Endothelial cell of umbilical vein (primary cell): ENCODE data around the gene IP6K1. TPM values are rescaled to one million over a fixed set of nuclear protein-coding genes. Genes with fewer than 3 reads are reported as not detected.
"Not testable (repeated sequence)": the region's sequence is repeated elsewhere in the genome, so short reads cannot be mapped to it uniquely, and the experiment has no call there.

Source experiments
- BruUV-seq: library from RNA; stranded (reverse); fragments of 400-500 nt; replicated peaks from 2 replicates; lab custom pipeline; 2021; lab: Mats Ljungman, UMichigan
- CTCF ChIA-PET: fragments of 300-600, 350-600 bp; sonication (Branson Sonifier 250); formaldehyde crosslinking; loops from one replicate; lab custom pipeline; 2021; ENCODE audit warnings: antibody characterized with exemption, inconsistent platforms; lab: Charles Lee
- POLR2A ChIA-PET: fragments of 300-600, 350-600 bp; sonication (Branson Sonifier 250); formaldehyde crosslinking; loops from one replicate; lab custom pipeline; 2021; ENCODE audit warnings: antibody characterized with exemption, inconsistent platforms; lab: Charles Lee
- DNase-seq: peaks from one replicate; pipeline ENCODE4 v3.0.0-alpha.2; 2011; ENCODE audit warnings: low read depth, low spot score
- FAIRE-seq: peaks from 2 replicates; lab custom pipeline; 2011; peaks lifted over from hg19 to GRCh38; lab: Jason Lieb, UNC
- H2AFZ ChIP-seq: 2 replicates; pipeline ENCODE4 v1.6.0; 2012; ENCODE audit warnings: low read depth, low read length, control low read depth, inconsistent platforms
- H3K27ac ChIP-seq: 2 replicates; pipeline ENCODE4 v1.5.1; 2011; ENCODE audit warnings: low read depth, mild to moderate bottlenecking, control low read depth, low read length, moderate library complexity; ENCODE audit not compliant: insufficient read depth
- H3K27me3 ChIP-seq, 2 experiments: 2 replicates each; pipeline versions ENCODE4 v1.6.0 to v1.6.1; 2011; ENCODE audit warnings: low read length in 2 of 2, mixed read lengths in 1 of 2; ENCODE audit not compliant: control insufficient read depth in 2 of 2, insufficient read depth in 2 of 2
- H3K36me3 ChIP-seq, 2 experiments: 2 replicates in 1 of 2; 3 replicates in 1 of 2; pipeline ENCODE4 v1.5.1; 2011; ENCODE audit warnings: low read length in 2 of 2, mild to moderate bottlenecking in 1 of 2, moderate library complexity in 1 of 2; ENCODE audit not compliant: control insufficient read depth in 2 of 2, insufficient read depth in 2 of 2; ENCODE audit errors: extremely low read depth in 1 of 2
- H3K4me1 ChIP-seq: 3 replicates; pipeline ENCODE4 v1.5.1; 2011; ENCODE audit warnings: mild to moderate bottlenecking, low read length; ENCODE audit not compliant: control insufficient read depth, insufficient read depth; ENCODE audit errors: extremely low read depth
- H3K4me2 ChIP-seq: 2 replicates; pipeline ENCODE4 v1.6.1; 2011; ENCODE audit warnings: low read length, control low read depth, mixed read lengths; ENCODE audit not compliant: insufficient read depth
- H3K4me3 ChIP-seq, 3 experiments: fragments of 200-600 bp in 1 of 3; sonication (generic), shearing (Covaris generic) in 1 of 3; replicated peaks in 1 of 3; 2 replicates each; pipeline ENCODE4 v1.5.1; 2011 to 2016; ENCODE audit warnings: control low read depth in 3 of 3, low read length in 3 of 3, mild to moderate bottlenecking in 2 of 3, inconsistent platforms in 1 of 3, low read depth in 1 of 3, moderate library complexity in 1 of 3; ENCODE audit not compliant: insufficient read depth in 1 of 3
- H3K79me2 ChIP-seq: 2 replicates; pipeline ENCODE4 v1.6.0; 2012; ENCODE audit warnings: low read length, inconsistent platforms; ENCODE audit not compliant: control insufficient read depth, insufficient read depth
- H3K9ac ChIP-seq: replicated peaks from 2 replicates; pipeline ENCODE3; 2011; ENCODE audit warnings: low read length, control low read depth; ENCODE audit not compliant: insufficient read depth; ENCODE audit errors: extremely low read depth
- H3K9me1 ChIP-seq: replicated peaks from 3 replicates; pipeline ENCODE4 v1.6.0; 2011; ENCODE audit warnings: mild to moderate bottlenecking, low read length; ENCODE audit not compliant: control insufficient read depth, insufficient read depth; ENCODE audit errors: extremely low read depth
- H3K9me3 ChIP-seq: replicated peaks from 2 replicates; pipeline ENCODE4 v1.5.1; 2012; ENCODE audit warnings: low read length, inconsistent platforms; ENCODE audit not compliant: control insufficient read depth, insufficient read depth
- H4K20me1 ChIP-seq: replicated peaks from 2 replicates; pipeline ENCODE3; 2011; ENCODE audit warnings: mild to moderate bottlenecking, low read length; ENCODE audit not compliant: control insufficient read depth, insufficient read depth; ENCODE audit errors: extremely low read depth
- CTCF ChIP-seq, 2 donors: IDR thresholded peaks; 1 replicate in 1 of 2; 2 replicates in 1 of 2; pipeline ENCODE4 v1.5.1; 2011; ENCODE audit warnings: low read length in 2 of 2, mild to moderate bottlenecking in 2 of 2, moderate library complexity in 2 of 2, control low read depth in 1 of 2, inconsistent platforms in 1 of 2, low read depth in 1 of 2; ENCODE audit not compliant: insufficient read depth in 1 of 2; ENCODE audit errors: extremely low read depth in 1 of 2
- EZH2 ChIP-seq: IDR thresholded peaks from 2 replicates; pipeline ENCODE4 v1.6.1; 2012; ENCODE audit warnings: borderline replicate concordance, low read depth, mild to moderate bottlenecking, moderate library complexity, low read length, inconsistent platforms; ENCODE audit not compliant: severe bottlenecking
- FOS ChIP-seq: IDR thresholded peaks from 2 replicates; pipeline ENCODE4 v1.6.1; 2011; ENCODE audit warnings: mild to moderate bottlenecking, low read length, moderate library complexity, borderline replicate concordance; ENCODE audit not compliant: insufficient read depth
- GATA2 ChIP-seq: IDR thresholded peaks from 2 replicates; pipeline ENCODE4 v1.7.0; 2011; ENCODE audit warnings: low read depth, mild to moderate bottlenecking, moderate library complexity, mixed read lengths, low read length; ENCODE audit not compliant: insufficient read length, insufficient read depth
- JUN ChIP-seq: IDR thresholded peaks from 2 replicates; pipeline ENCODE4 v1.6.1; 2011; ENCODE audit warnings: borderline replicate concordance, low read depth; ENCODE audit not compliant: insufficient read length, insufficient read depth
- MYC ChIP-seq: IDR thresholded peaks from one replicate; pipeline ENCODE4 v1.6.1; 2011; ENCODE audit warnings: mild to moderate bottlenecking, low read depth, low read length
- POLR2A ChIP-seq: IDR thresholded peaks from 2 replicates; pipeline ENCODE4 v1.6.1; 2012; ENCODE audit warnings: low read depth, mild to moderate bottlenecking, control low read depth, low read length
- POLR2AphosphoS5 ChIP-seq: IDR thresholded peaks from 2 replicates; pipeline ENCODE4 v1.6.1; 2012; ENCODE audit warnings: low read depth, mild to moderate bottlenecking, control low read depth, low read length, moderate library complexity; ENCODE audit not compliant: insufficient read depth
- dilution Hi-C: fragments of 300-500 bp; cut with MboI; formaldehyde crosslinking; loops from one replicate; pipeline ENCODE4 v1.15.0; 2019; ENCODE audit warnings: low sequenced_read_pairs; ENCODE audit not compliant: extremely low pct_ligation_motif_present
- intact Hi-C: fragments of 100-400 bp; cut with micrococcal nuclease; formaldehyde crosslinking; loops from one replicate; pipeline ENCODE4 v1.10.0; 2022
- polyA plus RNA-seq, 4 experiments: library from polyadenylated mRNA; depleted of rRNA in 3 of 4; stranded (reverse) in 3 of 4; unstranded in 1 of 4; fragments of >200 nt; gene quantifications; 2 replicates each; pipeline versions ENCODE4 v1.2.1 to v1.2.3, GENCODE V29; 2011 to 2012; ENCODE audit warnings: missing spikeins in 1 of 4
- total RNA-seq: library from RNA; stranded (reverse); gene quantifications from 2 replicates; pipeline ENCODE4 v1.2.3, GENCODE V29; 2021

The IP6K1 gene
- total and polyA plus RNA-seq, 2 donors (not counting 3 experiments of a cell fraction or from before 2014, with no cell fraction given) = 42.7 to 60.8 TPM

GRCh38 chr3:49750056-49750455 is 36.3 kb downstream of the IP6K1 start:
- no peak overlapping the region for H3K9ac ChIP-seq
- H4K20me1 ChIP-seq = peaks cover 5% of the 10 kb centered on the region
- no TSS peak for BruUV-seq
- H3K9me3 ChIP-seq = no peaks in the 10 kb centered on the region
- no peak overlapping the region for H2AFZ ChIP-seq
- H3K79me2 ChIP-seq = peaks cover 41% of the 10 kb centered on the region
- intact Hi-C loops = no loop called here
- H3K27me3 ChIP-seq = no peaks in the 10 kb centered on the region
- dilution Hi-C loops = no loop called here
- peaks cover 13% of the 10 kb centered on the region for H3K4me1 ChIP-seq
- TF ChIP-seq GATA2 (no peak), MYC (no peak), JUN (no peak), POLR2A (no peak), CTCF (IDR thresholded peaks at IDR 0.05; ENCODE audit: extremely low read depth in 1 of 2, insufficient read depth in 1 of 2, low read depth in 1 of 2, low read length in 2 of 2) (no peak), EZH2 (no peak), FOS (no peak), POLR2AphosphoS5 (no peak)
- DNase-seq (no peak), FAIRE-seq (no peak)
- H3K36me3 ChIP-seq = no peaks in the 10 kb centered on the region
- ChIA-PET CTCF (interaction anchor here (2.5 kb wide), 1 partner anchor 89 kb away, joined by 9 read pairs; no protein-coding TSS in a partner anchor), POLR2A (no interaction called here)
- no peak overlapping the region for H3K27ac ChIP-seq
- H3K9me1 ChIP-seq = no peaks in the 10 kb centered on the region
- no peak overlapping the region for H3K4me2 ChIP-seq
- no peak overlapping the region for H3K4me3 ChIP-seq

GRCh38 chr3:49748874-49749273 is 37.5 kb downstream of the IP6K1 start:
- H3K27ac ChIP-seq, H3K4me2 ChIP-seq, POLR2A ChIA-PET, H3K36me3 ChIP-seq, H3K9me3 ChIP-seq, dilution Hi-C loops, DNase-seq, FAIRE-seq, H2AFZ ChIP-seq, BruUV-seq, H4K20me1 ChIP-seq, H3K4me3 ChIP-seq, intact Hi-C loops, H3K9me1 ChIP-seq, H3K27me3 ChIP-seq, H3K9ac ChIP-seq: not testable (repeated sequence)
- CTCF ChIA-PET = interaction anchor here (0.8 to 2.5 kb wide), 6 partner anchors 8 to 209 kb away, joined by 3 to 9 read pairs (median 4); no protein-coding TSS in a partner anchor
- H3K4me1 ChIP-seq = peaks cover 13% of the 10 kb centered on the region
- H3K79me2 ChIP-seq = peaks cover 37% of the 10 kb centered on the region
